Measurements from ENCODE around the gene EFCAB6. TPM values are rescaled to one million over a fixed set of nuclear protein-coding genes. Genes with fewer than 3 reads are reported as not detected.

Gene EFCAB6
- polyA plus RNA-seq, 3 donors: not detected

GRCh38 chr22:43847376-43848289 is 35.5 kb upstream of the EFCAB6 start:
- Histone ChIP-seq H3K79me2 (ENCODE audit: insufficient read depth, low read length) (no peaks in the 10 kb centered on the region), H3K27me3 (ENCODE audit: control insufficient read depth in 2 of 2, insufficient read depth in 2 of 2, low read length in 2 of 2) (no peaks in the 10 kb centered on the region), H2AFZ (ENCODE audit: insufficient read depth, low read depth, low read length, poor library complexity, severe bottlenecking) (no peak overlapping the region), H3K27ac (ENCODE audit: low read depth in 1 of 2, low read length in 2 of 2) (no peak overlapping the region), H3K4me2 (replicated peaks; ENCODE audit: extremely low read depth, low read length, poor library complexity, severe bottlenecking) (no peak overlapping the region), H3K9ac (ENCODE audit: insufficient read depth, low read length, poor library complexity, severe bottlenecking) (no peak overlapping the region), H3K4me3 (replicated peaks in 1 of 3; ENCODE audit: low read depth in 2 of 3, low read length in 3 of 3) (no peak overlapping the region), H3K36me3 (replicated peaks in 1 of 2; ENCODE audit: control insufficient read depth in 1 of 2, insufficient read depth in 2 of 2, low read length in 2 of 2) (no peaks in the 10 kb centered on the region), H3K4me1 (ENCODE audit: control insufficient read depth in 1 of 2, insufficient read depth in 2 of 2, low read length in 2 of 2) (peaks cover 0 to 9% of the 10 kb centered on the region in 2 donors), H4K20me1 (ENCODE audit: insufficient read depth, low read length) (no peaks in the 10 kb centered on the region), H3K9me3 (replicated peaks in 1 of 2; ENCODE audit: control insufficient read depth in 1 of 2, insufficient read depth in 1 of 2, low read length in 2 of 2) (no peaks in the 10 kb centered on the region)
- Mint-ChIP-seq H3K36me3 (no peaks in the 10 kb centered on the region), H3K4me3 (no peak overlapping the region), H3K27me3 (ENCODE audit: low read depth in 3 of 3) (peaks cover 2 to 7% (median 3%) of the 10 kb centered on the region in 3 donors), H3K27ac (no peak overlapping the region), H3K9me3 (no peaks in the 10 kb centered on the region), H3K4me1 (peaks cover 3% of the 10 kb centered on the region)
- no peak for TF ChIP-seq CTCF (IDR thresholded peaks at IDR 0.05)
- intact Hi-C loops (cut with micrococcal nuclease): no loop called here
- DNase-seq: no peak
- WGBS (ENCODE audit: insufficient coverage): 93% methylated on average over 12 of the region's 14 CpGs

GRCh38 chr22:43846966-43847365 is 34.9 kb upstream of the EFCAB6 start:
- H3K27ac Mint-ChIP-seq: no peak overlapping the region
- no peaks in the 10 kb centered on the region for H3K9me3 Mint-ChIP-seq
- Histone ChIP-seq H3K27ac (ENCODE audit: low read depth in 1 of 2, low read length in 2 of 2) (no peak overlapping the region), H2AFZ (ENCODE audit: insufficient read depth, low read depth, low read length, poor library complexity, severe bottlenecking) (no peak overlapping the region), H3K79me2 (ENCODE audit: insufficient read depth, low read length) (no peaks in the 10 kb centered on the region), H3K9ac (ENCODE audit: insufficient read depth, low read length, poor library complexity, severe bottlenecking) (no peak overlapping the region), H3K27me3 (ENCODE audit: control insufficient read depth in 2 of 2, insufficient read depth in 2 of 2, low read length in 2 of 2) (no peaks in the 10 kb centered on the region), H3K9me3 (replicated peaks in 1 of 2; ENCODE audit: control insufficient read depth in 1 of 2, insufficient read depth in 1 of 2, low read length in 2 of 2) (no peaks in the 10 kb centered on the region), H3K4me1 (ENCODE audit: control insufficient read depth in 1 of 2, insufficient read depth in 2 of 2, low read length in 2 of 2) (peaks cover 0 to 3% of the 10 kb centered on the region in 2 donors), H4K20me1 (ENCODE audit: insufficient read depth, low read length) (no peaks in the 10 kb centered on the region), H3K36me3 (replicated peaks in 1 of 2; ENCODE audit: control insufficient read depth in 1 of 2, insufficient read depth in 2 of 2, low read length in 2 of 2) (no peaks in the 10 kb centered on the region), H3K4me3 (replicated peaks in 1 of 3; ENCODE audit: low read depth in 2 of 3, low read length in 3 of 3) (no peak overlapping the region), H3K4me2 (replicated peaks; ENCODE audit: extremely low read depth, low read length, poor library complexity, severe bottlenecking) (no peak overlapping the region)
- no peaks in the 10 kb centered on the region for H3K4me1 Mint-ChIP-seq
- H3K4me3 Mint-ChIP-seq: no peak overlapping the region
- 89% methylated on average over 8 of the region's 11 CpGs for WGBS (ENCODE audit: insufficient coverage)
- intact Hi-C loops (cut with micrococcal nuclease): no loop called here
- H3K27me3 Mint-ChIP-seq (ENCODE audit: low read depth in 3 of 3): peaks cover 2 to 7% (median 3%) of the 10 kb centered on the region in 3 donors
- no peak for TF ChIP-seq CTCF (IDR thresholded peaks at IDR 0.05)
- no peak for DNase-seq
- no peaks in the 10 kb centered on the region for H3K36me3 Mint-ChIP-seq

Data from CD14-positive monocyte (primary cell).